GM19452 (cell line): ENCODE data around the gene TMPRSS3.

Experiments used
- ATAC-seq: cut with Tn5 transposase; IDR thresholded peaks from one replicate; pipeline ENCODE4 v1.9.1; 2021; ENCODE audit not compliant: unreplicated experiment

TMPRSS3 gene

GRCh38 chr21:42390193-42390592, 5.7 kb downstream of the TMPRSS3 start:
- ATAC-seq: no peak

- ATAC-seq: no peak
These were observed 6.4 kb downstream of the TMPRSS3 start for GRCh38 chr21:42389449-42389835.

GRCh38 chr21:42388740-42389448, 7.0 kb downstream of the TMPRSS3 start:
- ATAC-seq: no peak

GRCh38 chr21:42387843-42388340, 8.0 kb downstream of the TMPRSS3 start:
- ATAC-seq: no peak

GRCh38 chr21:42387164-42387563, 8.7 kb downstream of the TMPRSS3 start:
- ATAC-seq: no peak

GRCh38 chr21:42386034-42386591, 9.7 kb downstream of the TMPRSS3 start:
- no peak for ATAC-seq

GRCh38 chr21:42385619-42386018, 10.2 kb downstream of the TMPRSS3 start:
- no peak for ATAC-seq

- ATAC-seq: no peak
These were observed 10.9 kb downstream of the TMPRSS3 start for GRCh38 chr21:42384989-42385388.

- no peak for ATAC-seq
These were observed 11.5 kb downstream of the TMPRSS3 start for GRCh38 chr21:42384156-42384945.

GRCh38 chr21:42383331-42383730, 12.5 kb downstream of the TMPRSS3 start:
- no peak for ATAC-seq

- no peak for ATAC-seq
These were observed 12.9 kb downstream of the TMPRSS3 start for GRCh38 chr21:42382915-42383314.

- no peak for ATAC-seq
These were observed 14.4 kb downstream of the TMPRSS3 start for GRCh38 chr21:42381347-42381984.

GRCh38 chr21:42379426-42380215, 16.2 kb downstream of the TMPRSS3 start:
- ATAC-seq: no peak

- no peak for ATAC-seq
These were observed 17.4 kb downstream of the TMPRSS3 start for GRCh38 chr21:42378418-42378817.

GRCh38 chr21:42377951-42378340, 17.9 kb downstream of the TMPRSS3 start:
- ATAC-seq: no peak

GRCh38 chr21:42377211-42377950, 18.5 kb downstream of the TMPRSS3 start:
- ATAC-seq: no peak

GRCh38 chr21:42376338-42376982, 19.4 kb downstream of the TMPRSS3 start:
- ATAC-seq: no peak

- no peak for ATAC-seq
These were observed 19.9 kb downstream of the TMPRSS3 start for GRCh38 chr21:42375966-42376337.

- no peak for ATAC-seq
These were observed 20.3 kb downstream of the TMPRSS3 start for GRCh38 chr21:42375506-42375905.
